ENCODE data around the gene ACBD6. TPM values are rescaled to one million over a fixed set of nuclear protein-coding genes. Genes with fewer than 3 reads are reported as not detected.

Gene ACBD6
- total and polyA plus RNA-seq, 9 donors = 31.0 to 56.0 (median 42.7) TPM

DNA sequence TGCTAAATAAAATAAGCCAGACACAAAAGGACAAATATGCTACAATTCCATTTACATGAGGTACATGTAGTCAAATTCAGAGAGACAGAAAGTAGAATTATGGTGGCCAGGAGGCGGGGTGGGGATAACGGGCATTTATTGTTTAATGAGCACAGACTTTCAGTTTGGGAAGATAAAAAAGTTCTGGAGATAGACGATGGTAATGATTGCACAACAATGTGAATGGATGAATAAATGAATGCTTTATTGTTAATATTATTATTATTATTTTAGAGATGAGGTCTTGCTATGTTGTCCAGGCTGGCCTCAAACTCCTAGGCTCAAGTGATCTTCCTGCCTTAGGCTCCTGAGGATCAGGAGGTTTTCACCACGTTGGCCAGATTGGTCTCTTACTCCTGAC lies 150.4 kb downstream of the ACBD6 start:
- Histone ChIP-seq H3K27ac (no peak overlapping the region), H3K36me3 (no peaks in the 10 kb centered on the region), H3K27me3 (no peaks in the 10 kb centered on the region), H3K9me3 (no peaks in the 10 kb centered on the region), H3K4me3 (no peak overlapping the region), H3K4me1 (ENCODE audit: insufficient read depth) (no peaks in the 10 kb centered on the region)
- DNase-seq = no peak
- intact Hi-C loops (cut with DNase I) = no loop called here
- TF ChIP-seq POLR2A (IDR thresholded peaks at IDR 0.05) = no peak
- TF ChIP-seq EP300 (IDR thresholded peaks at IDR 0.05) = no peak
- TF ChIP-seq, protein P1, sequence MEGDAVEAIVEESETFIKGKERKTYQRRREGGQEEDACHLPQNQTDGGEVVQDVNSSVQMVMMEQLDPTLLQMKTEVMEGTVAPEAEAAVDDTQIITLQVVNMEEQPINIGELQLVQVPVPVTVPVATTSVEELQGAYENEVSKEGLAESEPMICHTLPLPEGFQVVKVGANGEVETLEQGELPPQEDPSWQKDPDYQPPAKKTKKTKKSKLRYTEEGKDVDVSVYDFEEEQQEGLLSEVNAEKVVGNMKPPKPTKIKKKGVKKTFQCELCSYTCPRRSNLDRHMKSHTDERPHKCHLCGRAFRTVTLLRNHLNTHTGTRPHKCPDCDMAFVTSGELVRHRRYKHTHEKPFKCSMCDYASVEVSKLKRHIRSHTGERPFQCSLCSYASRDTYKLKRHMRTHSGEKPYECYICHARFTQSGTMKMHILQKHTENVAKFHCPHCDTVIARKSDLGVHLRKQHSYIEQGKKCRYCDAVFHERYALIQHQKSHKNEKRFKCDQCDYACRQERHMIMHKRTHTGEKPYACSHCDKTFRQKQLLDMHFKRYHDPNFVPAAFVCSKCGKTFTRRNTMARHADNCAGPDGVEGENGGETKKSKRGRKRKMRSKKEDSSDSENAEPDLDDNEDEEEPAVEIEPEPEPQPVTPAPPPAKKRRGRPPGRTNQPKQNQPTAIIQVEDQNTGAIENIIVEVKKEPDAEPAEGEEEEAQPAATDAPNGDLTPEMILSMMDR (IDR thresholded peaks at IDR 0.05) = no peak
- WGBS, 3 donors = 90 to 91% (median 91%) methylated on average over 4 of the region's 4 CpGs

DNA sequence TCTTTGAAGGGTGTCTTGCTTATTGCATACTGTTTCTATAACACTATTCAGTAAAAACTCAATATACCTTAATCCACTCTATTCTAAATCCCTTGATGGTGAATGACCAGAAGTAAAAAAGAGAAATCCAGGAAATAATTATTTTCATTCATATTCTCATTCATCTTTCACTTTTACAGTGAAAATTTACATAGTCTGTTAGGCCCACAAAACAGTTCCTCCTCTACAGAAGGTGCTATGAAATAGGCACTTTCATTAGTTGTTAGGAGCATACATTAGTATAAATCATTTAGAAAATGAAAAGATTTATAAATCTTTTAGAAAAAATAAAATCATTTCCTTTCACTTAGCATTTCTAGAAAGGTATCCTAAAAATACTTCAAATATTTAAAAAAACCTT lies 157.2 kb downstream of the ACBD6 start:
- DNase-seq = no peak
- Histone ChIP-seq H3K4me3 (no peak overlapping the region), H3K36me3 (no peaks in the 10 kb centered on the region), H3K27ac (no peak overlapping the region), H3K27me3 (no peaks in the 10 kb centered on the region), H3K9me3 (no peaks in the 10 kb centered on the region), H3K4me1 (ENCODE audit: insufficient read depth) (no peaks in the 10 kb centered on the region)
- intact Hi-C loops (cut with DNase I) = no loop called here
- TF ChIP-seq, protein P1 (IDR thresholded peaks at IDR 0.05) = no peak
- TF ChIP-seq EP300 (IDR thresholded peaks at IDR 0.05) (no peak), POLR2A (IDR thresholded peaks at IDR 0.05) (no peak)

DNA sequence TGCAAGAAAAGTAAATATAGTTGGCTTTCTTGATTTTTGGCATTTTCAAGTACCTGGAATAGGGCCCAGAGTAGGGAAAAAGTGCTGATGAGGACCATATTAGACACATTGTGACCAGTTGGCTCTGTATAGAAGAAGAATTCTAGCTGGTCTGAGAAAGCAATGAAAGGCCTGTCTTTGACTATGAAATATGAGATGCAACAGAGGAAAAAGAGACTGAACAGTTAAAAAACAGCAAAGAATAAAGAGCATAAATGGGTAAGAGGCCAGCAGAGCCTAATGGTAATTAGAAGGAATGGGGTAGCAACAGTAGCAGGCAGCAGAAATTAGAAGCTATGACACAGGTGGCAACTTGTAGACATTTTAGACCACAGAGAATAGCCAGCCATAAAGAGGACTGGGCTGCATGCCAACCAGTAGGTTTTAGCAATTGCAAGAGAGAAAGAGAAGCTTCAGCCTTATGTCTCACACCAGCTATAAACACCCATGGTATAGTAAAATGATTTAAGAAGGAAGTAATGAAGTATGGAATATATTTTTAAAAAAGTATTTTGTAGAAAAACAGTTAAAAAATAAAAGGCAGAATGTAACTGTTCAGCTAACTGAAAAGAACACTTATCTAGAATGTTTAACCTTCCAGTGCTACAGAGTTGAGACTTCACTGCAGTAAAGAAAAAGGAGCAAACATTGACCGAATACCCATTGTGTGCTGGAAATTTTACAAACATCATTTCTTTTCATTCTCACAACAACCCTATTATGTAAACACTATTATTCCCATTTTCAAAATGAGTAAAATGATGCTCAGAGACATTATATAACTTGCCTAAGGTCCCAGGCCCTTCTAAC lies 158.2 kb downstream of the ACBD6 start:
- intact Hi-C loops (cut with DNase I) = no loop called here
- peak in 1 of 5 donors; percentile 22 for DNase-seq
- Histone ChIP-seq H3K27me3 (no peaks in the 10 kb centered on the region), H3K36me3 (no peaks in the 10 kb centered on the region), H3K4me3 (no peak overlapping the region), H3K9me3 (no peaks in the 10 kb centered on the region), H3K27ac (no peak overlapping the region), H3K4me1 (ENCODE audit: insufficient read depth) (no peaks in the 10 kb centered on the region)
- TF ChIP-seq POLR2A (IDR thresholded peaks at IDR 0.05) = no peak
- TF ChIP-seq EP300 (IDR thresholded peaks at IDR 0.05) = no peak
- TF ChIP-seq, protein P1 (IDR thresholded peaks at IDR 0.05) = no peak
- 52 to 77% (median 69%) methylated on average over 1 of the region's 1 CpG for WGBS, 3 donors

DNA sequence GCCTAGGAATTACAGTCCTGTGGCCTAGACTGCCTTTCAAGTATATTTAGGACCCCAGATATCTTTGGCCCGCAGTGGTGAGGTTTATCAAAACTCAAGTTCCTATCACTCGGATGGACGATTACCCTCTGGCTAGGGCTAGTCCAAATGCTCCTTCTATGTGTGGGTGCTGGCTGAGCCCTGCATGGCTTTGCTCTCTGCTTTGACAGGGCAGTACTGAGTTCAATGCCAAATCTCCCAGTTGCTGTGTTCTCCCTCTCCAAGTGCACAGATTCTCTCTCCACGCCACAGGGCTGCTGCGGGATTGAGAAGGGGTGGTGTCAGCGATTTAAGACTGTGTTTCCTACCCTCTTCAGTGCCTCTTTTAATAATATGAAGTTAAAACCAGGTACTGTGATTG lies 175.3 kb downstream of the ACBD6 start:
- TF ChIP-seq EP300 (IDR thresholded peaks at IDR 0.05) (no peak), POLR2A (IDR thresholded peaks at IDR 0.05) (no peak)
- TF ChIP-seq, protein P1 (IDR thresholded peaks at IDR 0.05) = no peak
- no peaks in the 10 kb centered on the region for H3K4me1 ChIP-seq (ENCODE audit: insufficient read depth)
- no peak overlapping the region for H3K4me3 ChIP-seq
- DNase-seq = no peak
- no peaks in the 10 kb centered on the region for H3K36me3 ChIP-seq
- no peaks in the 10 kb centered on the region for H3K27me3 ChIP-seq
- no peaks in the 10 kb centered on the region for H3K9me3 ChIP-seq
- no peak overlapping the region for H3K27ac ChIP-seq
- intact Hi-C loops (cut with DNase I) = no loop called here
- WGBS, 3 donors = 93 to 98% (median 94%) methylated on average over 6 of the region's 6 CpGs
